Osteocyte (in vitro differentiated cells): Measurements from ENCODE around the gene LAMB2. TPM values are rescaled to one million over a fixed set of nuclear protein-coding genes. Genes with fewer than 3 reads are reported as not detected.
A peak's percentile ranks its signal among the peaks of the same experiment; 100 is the strongest.

Source experiments
- DNase-seq: peaks from one replicate; pipeline ENCODE4 v3.0.0; 2021; ENCODE audit warnings: mixed read lengths; ENCODE audit not compliant: unreplicated experiment; ENCODE audit errors: extremely low spot score
- H3K27ac Mint-ChIP-seq: one replicate; pipeline ENCODE4 v1.8.0; 2021; ENCODE audit warnings: mild to moderate bottlenecking, mixed read lengths; ENCODE audit not compliant: unreplicated experiment
- H3K27me3 Mint-ChIP-seq: one replicate; pipeline ENCODE4 v1.8.0; 2021; ENCODE audit warnings: mixed read lengths; ENCODE audit not compliant: unreplicated experiment
- H3K36me3 Mint-ChIP-seq: one replicate; pipeline ENCODE4 v1.8.0; 2021; ENCODE audit warnings: mixed read lengths; ENCODE audit not compliant: unreplicated experiment
- H3K4me1 Mint-ChIP-seq: one replicate; pipeline ENCODE4 v1.8.0; 2021; ENCODE audit warnings: mixed read lengths; ENCODE audit not compliant: unreplicated experiment
- H3K4me3 Mint-ChIP-seq: one replicate; pipeline ENCODE4 v1.8.0; 2021; ENCODE audit warnings: mild to moderate bottlenecking, moderate library complexity, mixed read lengths; ENCODE audit not compliant: unreplicated experiment
- H3K9me3 Mint-ChIP-seq: one replicate; pipeline ENCODE4 v1.8.0; 2021; ENCODE audit warnings: mixed read lengths; ENCODE audit not compliant: unreplicated experiment
- total RNA-seq: library from RNA; stranded (reverse); gene quantifications from 2 replicates; pipeline ENCODE4 v1.2.1, GENCODE V29; 2021
- TF ChIP-seq, protein P1 (sequence below): fragments of 200-600 bp; sonication (generic); IDR thresholded peaks from 2 replicates; pipeline ENCODE4 v1.5.0; 2021; ENCODE audit warnings: antibody characterized with exemption, mild to moderate bottlenecking, moderate library complexity

Gene LAMB2
- total RNA-seq, 1 donor from 2014 or later, result 721 TPM

DNA sequence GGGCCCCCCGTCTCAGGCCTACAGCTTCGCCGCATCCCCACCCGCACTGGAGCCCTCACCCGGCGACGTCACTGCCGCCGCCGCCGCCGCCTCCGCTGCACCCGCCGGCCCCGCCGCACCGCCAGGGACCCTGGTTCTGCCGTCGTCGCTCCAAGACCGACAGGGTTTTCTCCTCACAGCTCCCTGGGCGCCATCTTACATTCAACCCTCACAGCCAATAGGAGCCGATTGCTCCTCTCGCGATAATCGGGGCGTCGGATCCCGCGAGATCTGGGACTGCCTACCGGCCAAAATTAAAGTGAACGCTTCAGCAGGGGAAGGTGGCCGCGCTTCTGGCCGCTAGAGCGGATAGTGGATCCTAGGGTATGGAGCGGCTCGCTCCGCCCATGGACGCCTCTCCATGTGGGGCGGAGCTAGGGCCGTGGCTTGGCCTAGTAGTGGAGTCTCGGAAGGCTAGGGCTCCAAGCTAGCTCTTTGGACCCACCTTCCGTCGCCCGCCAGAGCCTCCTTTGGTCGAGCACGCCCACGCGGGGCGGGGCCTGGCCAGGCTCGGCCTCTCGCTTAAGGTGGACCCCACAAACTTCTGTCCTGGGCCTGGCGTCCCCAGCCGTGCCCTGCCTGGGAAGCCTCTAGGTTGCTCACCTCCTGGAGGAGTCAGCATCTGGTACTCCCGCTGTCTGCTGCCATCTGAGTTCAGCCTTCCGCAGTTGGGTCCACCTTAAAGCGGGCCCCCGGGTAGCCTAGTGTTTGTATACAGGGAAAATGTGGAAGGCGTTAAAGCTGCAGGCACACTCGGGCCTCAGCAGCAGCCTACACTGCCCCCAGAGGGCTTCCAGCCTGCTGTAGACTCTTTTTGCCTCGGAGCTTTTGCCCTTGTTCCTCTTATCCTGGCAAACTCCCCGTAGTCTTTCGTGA, 38.7 kb downstream of the LAMB2 start, which contains the start of gene QRICH1:
Gene QRICH1, minus strand, starts transcription at position 219 of the 915 bp plus-strand sequence. CDS start 17,054 bp downstream, outside the sequence.
- DNase-seq, result peak; percentile 99
- H3K36me3 Mint-ChIP-seq, result peaks cover 10% of the 10 kb centered on the region
- peak within 1 kb of the TSS; percentile 95 for H3K27ac Mint-ChIP-seq
- H3K4me3 Mint-ChIP-seq, result peak within 1 kb of the TSS; percentile 89
- peaks cover 35% of the 10 kb centered on the region for H3K4me1 Mint-ChIP-seq
- TF ChIP-seq, protein P1, sequence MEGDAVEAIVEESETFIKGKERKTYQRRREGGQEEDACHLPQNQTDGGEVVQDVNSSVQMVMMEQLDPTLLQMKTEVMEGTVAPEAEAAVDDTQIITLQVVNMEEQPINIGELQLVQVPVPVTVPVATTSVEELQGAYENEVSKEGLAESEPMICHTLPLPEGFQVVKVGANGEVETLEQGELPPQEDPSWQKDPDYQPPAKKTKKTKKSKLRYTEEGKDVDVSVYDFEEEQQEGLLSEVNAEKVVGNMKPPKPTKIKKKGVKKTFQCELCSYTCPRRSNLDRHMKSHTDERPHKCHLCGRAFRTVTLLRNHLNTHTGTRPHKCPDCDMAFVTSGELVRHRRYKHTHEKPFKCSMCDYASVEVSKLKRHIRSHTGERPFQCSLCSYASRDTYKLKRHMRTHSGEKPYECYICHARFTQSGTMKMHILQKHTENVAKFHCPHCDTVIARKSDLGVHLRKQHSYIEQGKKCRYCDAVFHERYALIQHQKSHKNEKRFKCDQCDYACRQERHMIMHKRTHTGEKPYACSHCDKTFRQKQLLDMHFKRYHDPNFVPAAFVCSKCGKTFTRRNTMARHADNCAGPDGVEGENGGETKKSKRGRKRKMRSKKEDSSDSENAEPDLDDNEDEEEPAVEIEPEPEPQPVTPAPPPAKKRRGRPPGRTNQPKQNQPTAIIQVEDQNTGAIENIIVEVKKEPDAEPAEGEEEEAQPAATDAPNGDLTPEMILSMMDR, result peak; percentile 67
- H3K9me3 Mint-ChIP-seq, result no peaks in the 10 kb centered on the region
- no peaks in the 10 kb centered on the region for H3K27me3 Mint-ChIP-seq

DNA sequence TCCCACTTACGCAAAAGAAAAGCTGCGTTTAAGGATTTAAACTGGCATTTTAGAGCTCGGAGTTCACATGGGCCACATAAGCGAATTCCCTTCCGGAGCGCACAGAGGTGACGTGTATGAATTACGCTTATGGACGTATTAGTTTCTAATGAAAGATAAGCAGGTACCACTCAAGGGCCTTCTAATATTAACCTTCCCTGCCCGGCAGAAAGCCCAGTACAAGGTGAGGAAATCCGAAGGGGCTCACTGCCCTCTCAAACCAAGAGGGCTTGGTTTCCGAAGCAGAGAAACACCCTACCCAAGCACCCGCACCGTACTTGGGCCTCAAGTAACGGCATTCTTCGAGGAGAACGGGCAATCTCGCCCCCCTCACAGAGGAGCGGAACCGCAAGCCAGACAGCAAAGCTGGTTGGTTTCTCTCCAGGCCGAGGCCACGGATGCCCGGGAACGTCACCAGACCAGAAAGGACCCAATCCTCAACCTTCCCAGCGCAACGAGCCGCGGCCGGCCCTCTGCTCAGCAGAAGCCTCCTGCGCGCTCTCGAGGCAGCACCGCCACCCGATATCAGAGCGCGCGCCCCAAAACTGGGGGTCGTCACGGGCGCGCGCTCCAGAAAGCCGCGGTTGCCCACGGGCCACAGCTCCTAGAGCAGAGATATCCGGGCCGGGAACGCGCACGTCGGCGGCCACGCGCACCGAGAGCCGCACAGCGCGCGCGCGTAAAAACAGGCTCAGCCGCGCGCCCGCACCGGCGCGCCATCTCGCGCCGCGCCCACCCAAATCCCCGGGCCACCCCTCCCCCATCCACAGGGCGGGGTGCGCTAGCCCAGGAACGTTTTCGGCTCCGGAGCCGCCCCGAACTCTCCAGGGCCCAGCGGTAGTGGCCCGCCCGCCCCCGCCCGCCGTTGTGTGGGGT, 39.7 kb downstream of the LAMB2 start:
- no peaks in the 10 kb centered on the region for H3K27me3 Mint-ChIP-seq
- peak overlapping the region; percentile 95 for H3K27ac Mint-ChIP-seq
- H3K4me3 Mint-ChIP-seq, result peak overlapping the region; percentile 89
- H3K9me3 Mint-ChIP-seq, result no peaks in the 10 kb centered on the region
- H3K4me1 Mint-ChIP-seq, result peaks cover 35% of the 10 kb centered on the region
- peaks cover 2% of the 10 kb centered on the region for H3K36me3 Mint-ChIP-seq
- TF ChIP-seq, protein P1, result no peak
- no peak for DNase-seq

DNA sequence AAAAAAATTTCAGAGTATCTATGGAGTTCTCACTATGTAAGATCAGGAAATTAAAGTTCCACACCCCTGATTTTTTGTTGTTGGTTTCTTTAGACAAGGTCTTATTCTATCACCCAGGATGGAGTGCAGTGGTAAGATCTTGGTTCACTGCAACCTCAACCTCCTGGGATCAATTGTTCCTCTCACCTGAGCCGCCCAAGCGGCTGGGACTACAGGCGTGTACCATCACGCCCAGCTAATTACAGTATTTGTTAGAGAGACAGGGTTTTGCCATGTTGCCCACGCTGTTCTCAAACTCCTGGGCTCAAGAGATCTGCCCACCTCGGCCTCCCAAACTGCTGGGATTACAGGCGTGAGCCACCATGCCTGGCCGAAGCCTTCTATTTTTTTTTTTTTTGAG, 51.4 kb downstream of the LAMB2 start:
- no peak for DNase-seq
- Mint-ChIP-seq H3K4me1 (no peaks in the 10 kb centered on the region), H3K27ac (no peak overlapping the region), H3K9me3 (no peaks in the 10 kb centered on the region), H3K4me3 (no peak overlapping the region), H3K27me3 (no peaks in the 10 kb centered on the region), H3K36me3 (peaks cover 5% of the 10 kb centered on the region)
- TF ChIP-seq, protein P1, result no peak

DNA sequence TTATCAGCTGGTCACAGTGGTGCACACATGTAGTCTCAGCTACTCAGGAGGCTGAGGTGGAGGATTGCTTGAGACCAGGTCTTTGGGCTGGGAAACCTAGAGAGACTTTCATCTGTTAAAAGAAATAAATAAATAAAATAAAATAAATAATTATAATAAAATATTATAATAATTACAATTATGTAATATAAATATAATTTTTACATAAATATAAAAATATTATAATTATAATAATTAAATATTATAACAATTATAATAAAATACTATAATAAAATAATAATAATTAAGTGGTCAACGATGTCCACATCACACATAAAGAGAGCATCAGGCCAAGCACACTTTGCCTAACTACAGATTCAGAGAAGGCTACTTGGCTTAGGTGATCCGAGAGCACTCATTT, 53.6 kb downstream of the LAMB2 start:
- Mint-ChIP-seq H3K4me1 (no peaks in the 10 kb centered on the region), H3K27me3 (no peaks in the 10 kb centered on the region), H3K9me3 (no peaks in the 10 kb centered on the region), H3K4me3 (no peak overlapping the region), H3K27ac (no peak overlapping the region), H3K36me3 (peaks cover 9% of the 10 kb centered on the region)
- no peak for DNase-seq
- TF ChIP-seq, protein P1, result no peak
